Measurements from ENCODE around the gene IFNA1. TPM values are rescaled to one million over a fixed set of nuclear protein-coding genes. Genes with fewer than 3 reads are reported as not detected.

The IFNA1 gene
- total RNA-seq, 1 experiment from 2014 or later: not detected

Other genes starting within 250 kb of the IFNA1 start
- gene IFNA7, start 238.2 kb upstream of the IFNA1 start, total RNA-seq (2014; rRNA removed; shearing (Covaris generic); ENCODE audit: low replicate concordance): not detected in 2 replicates
- not detected in 2 replicates for gene IFNA10, start 233.3 kb upstream of the IFNA1 start, total RNA-seq (2014; rRNA removed; shearing (Covaris generic); ENCODE audit: low replicate concordance)
- gene IFNA16, start 223.1 kb upstream of the IFNA1 start, total RNA-seq (2014; rRNA removed; shearing (Covaris generic); ENCODE audit: low replicate concordance): not detected in 2 replicates
- gene IFNA17, start 212.2 kb upstream of the IFNA1 start, total RNA-seq (2014; rRNA removed; shearing (Covaris generic); ENCODE audit: low replicate concordance): not detected in 2 replicates
- not detected in 2 replicates for gene IFNA14, start 200.4 kb upstream of the IFNA1 start, total RNA-seq (2014; rRNA removed; shearing (Covaris generic); ENCODE audit: low replicate concordance)
- not detected in 2 replicates for gene IFNA5, start 135.1 kb upstream of the IFNA1 start, total RNA-seq (2014; rRNA removed; shearing (Covaris generic); ENCODE audit: low replicate concordance)
- 2.5 and 4.3 TPM in 2 replicates for gene KLHL9, start 105.0 kb upstream of the IFNA1 start, total RNA-seq (2014; rRNA removed; shearing (Covaris generic); ENCODE audit: low replicate concordance)
- gene IFNA6, start 89.6 kb upstream of the IFNA1 start, total RNA-seq (2014; rRNA removed; shearing (Covaris generic); ENCODE audit: low replicate concordance): not detected in 2 replicates
- gene IFNA13, start 72.4 kb upstream of the IFNA1 start, total RNA-seq (2014; rRNA removed; shearing (Covaris generic); ENCODE audit: low replicate concordance): not detected in 2 replicates
- not detected in 2 replicates for gene IFNA2, start 55.0 kb upstream of the IFNA1 start, total RNA-seq (2014; rRNA removed; shearing (Covaris generic); ENCODE audit: low replicate concordance)
- not detected in 2 replicates for gene IFNA8, start 31.3 kb upstream of the IFNA1 start, total RNA-seq (2014; rRNA removed; shearing (Covaris generic); ENCODE audit: low replicate concordance)
- gene IFNE, start 41.9 kb downstream of the IFNA1 start, total RNA-seq (2014; rRNA removed; shearing (Covaris generic); ENCODE audit: low replicate concordance): not detected in 2 replicates

All from Caki2 (cell line).